PC-3 (cell line): ENCODE results near the gene TRPM1.

Experiments
- EZH2 ChIP-seq: fragments of 300-600 bp; sonication (generic); IDR thresholded peaks from one replicate; pipeline ENCODE4 v1.6.1; 2017; ENCODE audit warnings: antibody characterized with exemption, mild to moderate bottlenecking, low read length; ENCODE audit not compliant: unreplicated experiment
- EZH2phosphoT487 ChIP-seq: fragments of 300-600 bp; sonication (generic); IDR thresholded peaks from 2 replicates; pipeline ENCODE4 v1.6.1; 2018; ENCODE audit warnings: mild to moderate bottlenecking, antibody characterized with exemption, low read length, borderline replicate concordance
- TF ChIP-seq, protein P1 (sequence below): fragments of 300-600 bp; sonication (generic); conservative IDR thresholded peaks from 2 replicates; pipeline ENCODE4 v1.5.1; 2017; ENCODE audit warnings: antibody characterized with exemption, low read depth, mild to moderate bottlenecking, low read length

DNA sequence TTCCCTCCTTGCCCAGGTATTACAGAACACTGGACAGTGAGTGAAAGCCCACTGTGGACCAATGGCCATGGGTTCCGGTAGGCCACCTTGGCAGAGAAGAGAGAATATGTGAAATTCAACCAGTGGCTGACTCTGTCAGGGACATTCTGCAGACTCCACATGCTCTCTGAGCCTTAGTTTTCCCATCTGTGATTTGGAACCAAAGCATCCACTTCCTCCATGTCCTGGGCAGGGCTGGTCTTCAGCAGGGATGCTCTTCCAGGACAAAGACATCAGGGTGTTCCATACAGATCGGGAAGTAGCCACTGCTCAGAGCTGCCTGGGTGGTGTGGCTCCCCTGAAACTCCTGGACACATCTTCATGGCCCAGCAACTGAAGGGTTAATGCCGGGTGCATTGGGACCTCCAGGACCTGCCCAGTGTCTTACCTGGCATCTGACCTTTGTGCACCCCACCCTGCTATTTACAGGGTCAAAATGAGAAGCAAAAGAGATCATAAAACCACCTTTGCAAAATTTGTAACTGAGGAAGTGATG is 28.3 kb upstream of the TRPM1 start:
- TF ChIP-seq EZH2 (no peak), EZH2phosphoT487 (no peak)
- TF ChIP-seq, protein P1, sequence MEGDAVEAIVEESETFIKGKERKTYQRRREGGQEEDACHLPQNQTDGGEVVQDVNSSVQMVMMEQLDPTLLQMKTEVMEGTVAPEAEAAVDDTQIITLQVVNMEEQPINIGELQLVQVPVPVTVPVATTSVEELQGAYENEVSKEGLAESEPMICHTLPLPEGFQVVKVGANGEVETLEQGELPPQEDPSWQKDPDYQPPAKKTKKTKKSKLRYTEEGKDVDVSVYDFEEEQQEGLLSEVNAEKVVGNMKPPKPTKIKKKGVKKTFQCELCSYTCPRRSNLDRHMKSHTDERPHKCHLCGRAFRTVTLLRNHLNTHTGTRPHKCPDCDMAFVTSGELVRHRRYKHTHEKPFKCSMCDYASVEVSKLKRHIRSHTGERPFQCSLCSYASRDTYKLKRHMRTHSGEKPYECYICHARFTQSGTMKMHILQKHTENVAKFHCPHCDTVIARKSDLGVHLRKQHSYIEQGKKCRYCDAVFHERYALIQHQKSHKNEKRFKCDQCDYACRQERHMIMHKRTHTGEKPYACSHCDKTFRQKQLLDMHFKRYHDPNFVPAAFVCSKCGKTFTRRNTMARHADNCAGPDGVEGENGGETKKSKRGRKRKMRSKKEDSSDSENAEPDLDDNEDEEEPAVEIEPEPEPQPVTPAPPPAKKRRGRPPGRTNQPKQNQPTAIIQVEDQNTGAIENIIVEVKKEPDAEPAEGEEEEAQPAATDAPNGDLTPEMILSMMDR, result no peak
